ENCODE results near the gene YDJC.
"Not testable (repeated sequence)": the region's sequence is repeated elsewhere in the genome, so short reads cannot be mapped to it uniquely, and the experiment has no call there.

YDJC gene

GRCh38 chr22:21641789-21642583 is 12.2 kb upstream of the YDJC start, which contains the start of gene SDF2L1:
SDF2L1 (plus strand) TSS chr22:21642302; CDS start chr22:21642337, 35 bp downstream.
- H3K4me3 ChIP-seq (ENCODE audit: low read length), result peak within 1 kb of the TSS; percentile 80
- no peak for TF ChIP-seq CTCF (conservative IDR thresholded peaks at IDR 0.05; ENCODE audit: low read length)
- DNase-seq (ENCODE audit: low read depth), result peak; percentile 98

- H3K4me3 ChIP-seq (ENCODE audit: low read length), result peak overlapping the region; percentile 74
- peak; percentile 67 for TF ChIP-seq CTCF (conservative IDR thresholded peaks at IDR 0.05; ENCODE audit: low read length)
- DNase-seq (ENCODE audit: low read depth), result peak; percentile 47
These were observed 11.6 kb upstream of the YDJC start for GRCh38 chr22:21641417-21641788.

- no peak overlapping the region for H3K4me3 ChIP-seq (ENCODE audit: low read length)
- no peak for DNase-seq (ENCODE audit: low read depth)
- TF ChIP-seq CTCF (conservative IDR thresholded peaks at IDR 0.05; ENCODE audit: low read length), result no peak
These were observed 11.0 kb upstream of the YDJC start for GRCh38 chr22:21640810-21641209.

GRCh38 chr22:21639359-21639758 is 9.5 kb upstream of the YDJC start:
- no peak for TF ChIP-seq CTCF (conservative IDR thresholded peaks at IDR 0.05; ENCODE audit: low read length)
- H3K4me3 ChIP-seq (ENCODE audit: low read length), result no peak overlapping the region
- no peak for DNase-seq (ENCODE audit: low read depth)

GRCh38 chr22:21637450-21637849 is 7.6 kb upstream of the YDJC start:
- not testable (repeated sequence) for H3K4me3 ChIP-seq (ENCODE audit: low read length); DNase-seq (ENCODE audit: low read depth)

- no peak for TF ChIP-seq CTCF (conservative IDR thresholded peaks at IDR 0.05; ENCODE audit: low read length)
- no peak overlapping the region for H3K4me3 ChIP-seq (ENCODE audit: low read length)
- no peak for DNase-seq (ENCODE audit: low read depth)
These were observed 6.9 kb upstream of the YDJC start for GRCh38 chr22:21636629-21637218.

- no peak overlapping the region for H3K4me3 ChIP-seq (ENCODE audit: low read length)
- no peak for TF ChIP-seq CTCF (conservative IDR thresholded peaks at IDR 0.05; ENCODE audit: low read length)
- no peak for DNase-seq (ENCODE audit: low read depth)
These were observed 6.1 kb upstream of the YDJC start for GRCh38 chr22:21635771-21636510.
